NCI-H524 (cell line): ENCODE data around the gene ZIC1.

Experiments used
- DNase-seq, 2 experiments: peaks; one replicate each; lab custom pipeline; 2025; lab: John Stamatoyannopoulos, UW

The ZIC1 gene

GRCh38 chr3:147380387-147380951 lies 28.7 kb upstream of the ZIC1 start:
- no peak for DNase-seq

GRCh38 chr3:147380977-147381376 lies 28.2 kb upstream of the ZIC1 start:
- no peak for DNase-seq

GRCh38 chr3:147381596-147381995 lies 27.6 kb upstream of the ZIC1 start:
- DNase-seq = peak in 1 of 2 experiments; percentile 30

GRCh38 chr3:147383617-147384016 lies 25.5 kb upstream of the ZIC1 start:
- DNase-seq = no peak

GRCh38 chr3:147384210-147385058 lies 24.7 kb upstream of the ZIC1 start:
- no peak for DNase-seq

- DNase-seq = no peak
These were observed 23.8 kb upstream of the ZIC1 start for GRCh38 chr3:147385059-147386012.

- DNase-seq = no peak
These were observed 21.8 kb upstream of the ZIC1 start for GRCh38 chr3:147387291-147387884.

- no peak for DNase-seq
These were observed 21.1 kb upstream of the ZIC1 start for GRCh38 chr3:147387885-147388699.

GRCh38 chr3:147388700-147389580 lies 20.2 kb upstream of the ZIC1 start:
- no peak for DNase-seq

GRCh38 chr3:147389717-147390116 lies 19.4 kb upstream of the ZIC1 start:
- DNase-seq = no peak

- no peak for DNase-seq
These were observed 18.3 kb upstream of the ZIC1 start for GRCh38 chr3:147390589-147391569.

GRCh38 chr3:147391781-147392624 lies 17.2 kb upstream of the ZIC1 start:
- DNase-seq = peak; percentile 97 to 98

GRCh38 chr3:147392625-147392946 lies 16.6 kb upstream of the ZIC1 start:
- peak; percentile 87 to 89 for DNase-seq

- DNase-seq = peak; percentile 81 to 85
These were observed 15.8 kb upstream of the ZIC1 start for GRCh38 chr3:147393261-147393942.

GRCh38 chr3:147393943-147394883 lies 15.0 kb upstream of the ZIC1 start:
- DNase-seq = peak in 1 of 2 experiments; percentile 40

GRCh38 chr3:147394884-147395225 lies 14.3 kb upstream of the ZIC1 start:
- peak in 1 of 2 experiments; percentile 25 for DNase-seq
